ENCODE results near the gene KCNH5.

KCNH5 gene

DNA sequence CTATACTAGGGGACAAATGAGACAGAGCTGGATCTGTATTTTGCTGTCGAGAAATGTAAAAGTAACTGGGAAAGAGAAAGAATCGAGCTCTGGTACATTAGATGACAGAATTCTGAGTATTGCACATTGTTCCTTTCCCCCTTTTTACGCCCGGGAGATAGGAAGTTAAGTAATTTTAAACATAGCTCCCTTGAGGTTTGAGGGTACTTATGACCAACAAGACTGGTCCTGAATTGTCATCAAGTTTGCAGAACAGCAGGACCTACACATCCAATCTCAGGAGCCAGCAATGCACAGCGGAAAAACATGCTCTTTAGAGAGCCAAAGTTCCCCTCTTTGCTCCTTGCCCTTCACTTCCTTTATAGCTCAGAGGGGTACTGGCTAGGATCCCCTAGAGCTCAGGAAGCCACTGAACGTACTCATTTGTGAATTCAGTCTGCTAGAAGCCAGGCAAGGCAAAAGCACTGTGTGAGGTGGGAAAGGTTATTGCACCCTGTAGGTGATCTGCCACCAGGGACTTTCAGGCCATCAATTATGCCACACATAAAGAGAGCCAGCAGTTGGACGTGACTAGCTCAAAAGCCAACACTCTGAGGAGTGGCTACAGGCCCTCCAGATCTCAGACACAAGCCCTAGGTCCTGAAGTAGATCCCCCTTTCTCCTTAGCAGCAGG lies 333.8 kb downstream of the KCNH5 start:
- no peak overlapping the region for H3K27ac Mint-ChIP-seq
- no peaks in the 10 kb centered on the region for H3K27me3 Mint-ChIP-seq
- H3K9me3 Mint-ChIP-seq, result no peaks in the 10 kb centered on the region
- H3K4me1 Mint-ChIP-seq (ENCODE audit: low read depth), result no peaks in the 10 kb centered on the region
- H3K36me3 Mint-ChIP-seq (ENCODE audit: low read depth), result no peaks in the 10 kb centered on the region
- no peak overlapping the region for H3K4me3 Mint-ChIP-seq

GRCh38 chr14:62710811-62711210 lies 334.4 kb downstream of the KCNH5 start:
- no peak overlapping the region for H3K27ac Mint-ChIP-seq
- H3K27me3 Mint-ChIP-seq, result no peaks in the 10 kb centered on the region
- H3K9me3 Mint-ChIP-seq, result no peaks in the 10 kb centered on the region
- no peaks in the 10 kb centered on the region for H3K4me1 Mint-ChIP-seq (ENCODE audit: low read depth)
- H3K4me3 Mint-ChIP-seq, result no peak overlapping the region
- H3K36me3 Mint-ChIP-seq (ENCODE audit: low read depth), result no peaks in the 10 kb centered on the region

DNA sequence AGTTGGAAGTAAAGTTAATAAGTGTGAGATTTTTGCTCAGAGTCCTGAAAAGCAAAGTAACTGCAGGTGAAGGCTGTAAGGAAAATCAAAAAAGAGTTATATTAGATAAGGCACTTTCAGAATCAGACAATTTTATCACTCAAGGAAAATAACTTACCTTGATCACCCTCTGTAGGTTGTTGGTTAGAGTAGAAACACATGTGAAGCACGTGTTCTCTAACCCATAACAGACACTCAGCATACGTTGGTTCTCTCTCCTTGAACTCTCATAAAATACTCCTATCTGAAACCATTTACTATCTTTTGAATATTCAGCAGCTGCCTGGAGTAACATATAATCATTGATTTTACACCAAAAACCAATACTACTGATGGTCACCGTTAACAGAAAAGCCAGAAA lies 335.5 kb downstream of the KCNH5 start:
- Mint-ChIP-seq H3K27me3 (no peaks in the 10 kb centered on the region), H3K4me1 (ENCODE audit: low read depth) (no peaks in the 10 kb centered on the region), H3K27ac (no peak overlapping the region), H3K4me3 (no peak overlapping the region), H3K36me3 (ENCODE audit: low read depth) (no peaks in the 10 kb centered on the region), H3K9me3 (no peaks in the 10 kb centered on the region)

DNA sequence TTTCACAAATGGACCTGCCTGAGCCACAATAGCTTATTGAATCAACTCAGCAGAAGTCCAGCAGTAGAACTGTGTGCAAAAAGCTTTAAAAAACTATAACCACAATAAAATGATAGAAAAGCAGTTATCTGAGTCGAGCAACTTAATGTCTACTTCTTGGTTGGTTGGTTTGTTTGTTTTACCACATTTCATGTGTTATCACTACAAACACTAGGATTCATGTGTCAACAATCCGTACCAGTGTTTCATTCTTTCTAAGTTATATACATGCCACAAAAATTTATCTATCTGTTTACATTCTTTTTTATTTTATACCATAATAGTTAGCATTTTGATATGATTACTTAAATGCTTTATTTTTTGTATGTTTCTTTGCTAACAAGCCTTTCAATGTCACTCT lies 339.0 kb downstream of the KCNH5 start:
- Mint-ChIP-seq H3K9me3 (peaks cover 4% of the 10 kb centered on the region), H3K36me3 (ENCODE audit: low read depth) (no peaks in the 10 kb centered on the region), H3K27me3 (no peaks in the 10 kb centered on the region), H3K4me3 (no peak overlapping the region), H3K4me1 (ENCODE audit: low read depth) (no peaks in the 10 kb centered on the region), H3K27ac (no peak overlapping the region)

GRCh38 chr14:62697461-62697860 lies 347.8 kb downstream of the KCNH5 start:
- H3K27ac Mint-ChIP-seq, result no peak overlapping the region
- H3K4me1 Mint-ChIP-seq (ENCODE audit: low read depth), result no peaks in the 10 kb centered on the region
- peaks cover 5% of the 10 kb centered on the region for H3K9me3 Mint-ChIP-seq
- H3K36me3 Mint-ChIP-seq (ENCODE audit: low read depth), result no peaks in the 10 kb centered on the region
- H3K27me3 Mint-ChIP-seq, result no peaks in the 10 kb centered on the region
- H3K4me3 Mint-ChIP-seq, result no peak overlapping the region

DNA sequence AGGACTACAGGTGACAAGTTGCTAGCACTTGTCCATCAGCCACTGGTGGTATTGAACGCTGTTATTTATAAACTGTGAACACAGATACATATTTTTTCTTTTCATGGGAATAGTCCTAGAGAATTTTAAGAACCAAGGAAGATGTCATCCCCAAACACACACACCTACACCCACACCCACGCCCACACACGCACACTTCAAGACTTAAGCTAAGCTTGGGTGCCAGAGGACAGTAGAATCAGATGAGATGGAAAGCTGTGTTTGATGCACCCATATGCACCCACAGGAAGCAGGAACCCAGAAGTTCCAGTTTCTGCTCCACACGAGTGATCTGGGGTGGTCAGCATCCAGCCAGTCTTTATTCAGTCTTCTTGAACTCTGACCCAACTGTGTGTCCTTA lies 348.3 kb downstream of the KCNH5 start:
- Mint-ChIP-seq H3K4me1 (ENCODE audit: low read depth) (no peaks in the 10 kb centered on the region), H3K27me3 (no peaks in the 10 kb centered on the region), H3K4me3 (no peak overlapping the region), H3K9me3 (peaks cover 5% of the 10 kb centered on the region), H3K27ac (no peak overlapping the region), H3K36me3 (ENCODE audit: low read depth) (no peaks in the 10 kb centered on the region)

DNA sequence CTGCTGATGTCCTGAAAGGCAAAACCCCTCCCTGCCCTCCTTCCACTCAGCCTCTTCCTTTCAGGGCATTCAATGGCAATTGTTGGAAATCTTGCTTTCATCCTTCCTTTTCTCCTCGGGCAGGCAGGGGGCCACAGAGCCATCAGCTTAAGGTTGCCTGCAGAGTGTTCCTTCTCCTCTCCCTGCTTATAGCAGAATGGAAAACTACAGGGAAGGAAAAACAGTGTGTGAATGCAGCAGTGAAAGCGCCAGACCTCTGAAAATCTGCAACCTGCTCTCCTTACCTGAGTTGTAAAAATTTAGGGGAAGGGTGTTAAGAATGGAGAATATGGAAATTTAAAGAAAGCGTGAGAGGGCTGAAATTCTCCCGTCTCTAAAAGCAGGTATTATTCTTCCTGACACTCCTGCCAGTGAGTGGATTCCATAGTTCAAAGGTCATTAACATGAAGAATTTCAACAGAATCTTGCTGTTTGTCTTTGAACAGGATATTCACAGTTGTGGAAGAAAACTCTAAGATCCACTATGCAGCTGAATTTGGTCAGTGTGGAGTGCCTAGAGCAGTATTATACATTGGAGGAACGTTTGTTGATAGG lies 348.8 kb downstream of the KCNH5 start:
- Mint-ChIP-seq H3K4me3 (no peak overlapping the region), H3K36me3 (ENCODE audit: low read depth) (no peaks in the 10 kb centered on the region), H3K4me1 (ENCODE audit: low read depth) (no peaks in the 10 kb centered on the region), H3K9me3 (peaks cover 5% of the 10 kb centered on the region), H3K27ac (no peak overlapping the region), H3K27me3 (no peaks in the 10 kb centered on the region)

GRCh38 chr14:62694075-62694474 lies 351.2 kb downstream of the KCNH5 start:
- no peak overlapping the region for H3K4me3 Mint-ChIP-seq
- no peaks in the 10 kb centered on the region for H3K27me3 Mint-ChIP-seq
- H3K4me1 Mint-ChIP-seq (ENCODE audit: low read depth), result no peaks in the 10 kb centered on the region
- H3K36me3 Mint-ChIP-seq (ENCODE audit: low read depth), result no peaks in the 10 kb centered on the region
- H3K27ac Mint-ChIP-seq, result no peak overlapping the region
- peaks cover 5% of the 10 kb centered on the region for H3K9me3 Mint-ChIP-seq

- H3K4me3 Mint-ChIP-seq, result no peak overlapping the region
- H3K27ac Mint-ChIP-seq, result no peak overlapping the region
- H3K27me3 Mint-ChIP-seq, result no peaks in the 10 kb centered on the region
Measured at GRCh38 chr14:62692490-62693106, 352.7 kb downstream of the KCNH5 start.

DNA sequence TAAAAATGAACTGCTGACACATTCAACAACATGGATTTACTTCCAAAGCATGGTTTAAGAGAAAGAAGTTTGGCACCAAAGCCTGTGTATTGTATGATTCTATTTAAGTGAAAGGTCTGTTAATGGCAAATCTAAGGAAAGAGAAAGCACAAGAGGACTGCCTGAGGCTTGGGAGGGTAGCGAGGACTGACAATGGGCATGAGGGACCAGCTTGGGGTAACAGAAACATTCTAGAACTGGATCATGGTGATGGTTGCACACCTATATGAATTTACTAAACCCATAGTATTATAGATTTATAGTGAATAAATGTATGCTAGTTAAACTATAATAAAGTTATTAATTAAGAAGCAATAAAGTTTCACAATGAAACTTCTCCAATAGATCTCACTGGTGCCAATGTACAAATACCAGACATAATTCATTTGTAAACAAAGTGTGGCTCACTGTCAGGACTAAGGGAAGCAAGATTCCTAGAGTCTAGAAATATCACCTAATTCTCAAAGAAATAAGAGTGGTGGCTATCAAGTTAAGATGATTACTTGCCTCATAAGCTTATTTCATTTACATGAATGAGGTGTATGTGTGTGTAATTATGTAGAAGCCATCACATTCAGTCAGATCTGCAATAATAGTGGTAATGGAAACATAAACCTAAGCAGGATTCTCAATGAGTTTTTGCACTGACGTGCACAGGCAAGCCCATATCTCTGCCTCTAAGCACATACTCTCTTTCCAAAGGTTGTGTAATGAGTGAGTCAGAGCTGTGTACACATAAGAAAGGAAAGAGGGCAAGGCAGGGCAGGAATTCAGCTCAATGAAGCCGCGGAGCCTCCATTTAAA lies 353.4 kb downstream of the KCNH5 start:
- Mint-ChIP-seq H3K36me3 (ENCODE audit: low read depth) (no peaks in the 10 kb centered on the region), H3K27me3 (no peaks in the 10 kb centered on the region), H3K4me1 (ENCODE audit: low read depth) (no peaks in the 10 kb centered on the region), H3K4me3 (no peak overlapping the region), H3K9me3 (peaks cover 5% of the 10 kb centered on the region), H3K27ac (no peak overlapping the region)

More at GRCh38 chr14:62692490-62693106, 352.7 kb downstream of the KCNH5 start:
- Mint-ChIP-seq H3K4me1 (ENCODE audit: low read depth) (no peaks in the 10 kb centered on the region), H3K9me3 (peaks cover 5% of the 10 kb centered on the region), H3K36me3 (ENCODE audit: low read depth) (no peaks in the 10 kb centered on the region)

DNA sequence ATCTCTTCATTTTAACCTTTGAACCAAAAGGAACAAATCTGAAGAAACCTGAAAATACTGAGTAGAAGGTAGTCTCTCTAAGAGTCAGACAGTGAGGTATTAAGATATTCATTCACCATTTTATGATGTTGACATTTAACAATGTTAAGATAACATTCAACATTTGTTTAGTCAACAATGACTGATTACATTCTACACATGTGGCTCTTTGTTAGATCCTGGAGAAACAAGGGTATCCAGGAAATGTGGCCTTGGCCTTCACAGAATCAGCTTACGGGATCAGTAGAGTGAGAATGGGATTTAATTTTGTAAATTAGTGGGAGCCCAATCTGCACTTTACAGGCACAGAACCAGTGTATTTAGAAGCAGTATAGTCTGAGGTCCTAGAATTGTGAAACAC lies 355.5 kb downstream of the KCNH5 start:
- Mint-ChIP-seq H3K9me3 (no peaks in the 10 kb centered on the region), H3K27me3 (no peaks in the 10 kb centered on the region)

GRCh38 chr14:62687818-62688217 lies 357.4 kb downstream of the KCNH5 start:
- H3K4me3 Mint-ChIP-seq, result no peak overlapping the region
- H3K9me3 Mint-ChIP-seq, result no peaks in the 10 kb centered on the region
- H3K27ac Mint-ChIP-seq, result no peak overlapping the region
- no peaks in the 10 kb centered on the region for H3K4me1 Mint-ChIP-seq (ENCODE audit: low read depth)
- no peaks in the 10 kb centered on the region for H3K27me3 Mint-ChIP-seq
- no peaks in the 10 kb centered on the region for H3K36me3 Mint-ChIP-seq (ENCODE audit: low read depth)

More for the DNA sequence above, 355.5 kb downstream of the KCNH5 start:
- Mint-ChIP-seq H3K36me3 (ENCODE audit: low read depth) (no peaks in the 10 kb centered on the region), H3K4me1 (ENCODE audit: low read depth) (no peaks in the 10 kb centered on the region), H3K4me3 (no peak overlapping the region), H3K27ac (no peak overlapping the region)

DNA sequence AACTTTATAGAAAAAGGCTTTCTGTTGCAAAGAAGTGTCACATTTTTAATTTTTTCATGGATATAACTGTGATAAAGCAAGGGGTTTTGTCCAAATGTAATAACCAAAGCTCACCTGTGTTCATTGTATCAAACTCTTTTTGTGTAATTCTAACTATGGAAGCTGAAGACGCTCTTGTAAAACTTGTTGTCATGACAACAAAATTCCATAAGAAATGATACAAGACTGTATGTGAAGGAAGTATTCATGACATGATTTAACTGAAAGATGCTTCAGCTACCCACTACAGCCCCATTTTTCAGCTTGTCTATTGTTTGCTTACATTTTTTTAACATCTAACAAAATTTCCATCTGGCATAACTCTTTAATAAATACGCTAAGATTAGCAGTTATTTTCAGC lies 360.9 kb downstream of the KCNH5 start:
- H3K9me3 Mint-ChIP-seq, result no peaks in the 10 kb centered on the region
- H3K27ac Mint-ChIP-seq, result no peak overlapping the region
- no peaks in the 10 kb centered on the region for H3K4me1 Mint-ChIP-seq (ENCODE audit: low read depth)
- H3K36me3 Mint-ChIP-seq (ENCODE audit: low read depth), result no peaks in the 10 kb centered on the region
- no peaks in the 10 kb centered on the region for H3K27me3 Mint-ChIP-seq
- no peak overlapping the region for H3K4me3 Mint-ChIP-seq

- Mint-ChIP-seq H3K27ac (no peak overlapping the region), H3K27me3 (no peaks in the 10 kb centered on the region), H3K36me3 (ENCODE audit: low read depth) (no peaks in the 10 kb centered on the region), H3K4me1 (ENCODE audit: low read depth) (no peaks in the 10 kb centered on the region), H3K9me3 (no peaks in the 10 kb centered on the region), H3K4me3 (no peak overlapping the region)
Measured at GRCh38 chr14:62682208-62682607, 363.1 kb downstream of the KCNH5 start.

Data from stimulated activated naive CD8-positive, alpha-beta T cell treated with anti-CD3 and anti-CD28 coated beads, Interleukin-15, Interleukin-2, amounts not matched to agents 100 ng/mL and 50 ng/mL, for 24 hours (primary cell).